Measurements from ENCODE around the gene ABCB9.

Gene ABCB9

DNA sequence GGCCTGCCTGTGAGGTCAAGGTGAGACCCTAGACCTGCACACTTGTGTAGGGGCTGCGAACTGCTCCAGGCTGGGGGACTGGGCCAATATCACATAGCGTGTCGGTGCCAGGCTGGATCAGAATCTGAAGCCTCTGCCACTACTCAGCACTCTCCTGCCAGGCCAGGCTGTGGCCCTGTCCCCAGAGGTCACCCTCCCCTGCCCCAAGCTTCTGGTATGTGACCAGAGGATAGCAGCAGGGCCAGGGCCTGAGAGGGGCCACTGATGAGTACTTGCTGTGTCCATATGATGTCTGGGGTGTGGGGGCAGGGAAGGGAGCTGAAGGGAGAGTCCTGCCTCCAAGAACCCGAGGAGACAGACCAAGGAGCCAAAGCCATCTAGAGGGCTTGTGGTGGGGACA is 32.1 kb upstream of the ABCB9 start:
- no peak overlapping the region for H3K27ac Mint-ChIP-seq
- no peak overlapping the region for H3K4me3 Mint-ChIP-seq
- H3K36me3 Mint-ChIP-seq (ENCODE audit: low read depth) = no peaks in the 10 kb centered on the region
- H3K9me3 Mint-ChIP-seq = no peaks in the 10 kb centered on the region
- no peaks in the 10 kb centered on the region for H3K27me3 Mint-ChIP-seq (ENCODE audit: low read depth)
- no peaks in the 10 kb centered on the region for H3K4me1 Mint-ChIP-seq (ENCODE audit: low read depth)

DNA sequence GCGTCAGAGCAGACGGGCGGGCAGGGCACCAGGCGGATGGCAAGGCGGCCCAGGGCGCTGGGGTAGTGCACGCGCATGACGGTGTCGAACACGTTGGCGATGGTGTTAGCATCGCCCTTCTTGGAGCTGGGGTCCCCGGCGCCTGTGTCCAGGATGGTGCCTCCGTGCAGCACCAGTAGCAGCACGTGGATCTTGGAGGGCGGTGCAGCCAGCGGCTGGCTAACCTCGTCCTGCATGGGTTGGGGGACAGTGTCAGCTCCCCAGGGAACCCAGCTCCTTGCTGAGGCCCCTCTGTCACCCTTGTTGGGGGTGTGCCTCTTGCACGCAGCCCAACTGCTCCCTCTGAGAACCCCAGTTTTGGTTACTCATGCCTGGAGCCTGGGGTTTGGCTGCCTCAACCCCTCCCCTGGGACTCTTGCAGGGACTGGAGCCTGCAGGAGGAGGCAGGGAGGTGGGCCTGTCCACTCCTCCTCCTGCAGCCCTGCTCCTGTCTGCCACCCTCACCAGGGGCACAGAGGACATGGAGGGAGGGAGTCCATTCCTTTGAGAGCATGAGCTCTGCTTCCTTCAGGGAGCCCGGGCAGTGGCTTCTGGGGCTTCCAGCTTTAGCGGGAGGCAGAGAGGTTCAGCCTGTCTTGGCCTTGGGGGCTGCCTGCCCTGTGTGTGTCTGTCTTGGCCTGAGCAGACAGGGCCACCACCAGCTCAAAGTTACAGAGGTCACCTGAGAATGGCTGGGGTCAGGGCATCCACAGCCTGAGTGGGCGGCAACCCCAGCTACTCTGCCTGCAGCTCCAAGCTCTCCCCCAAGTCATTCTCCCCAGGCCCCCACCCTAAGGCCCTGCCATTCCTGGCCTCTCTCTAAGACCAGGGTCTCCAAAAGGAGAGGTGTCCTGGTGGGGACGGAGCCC is 31.3 kb upstream of the ABCB9 start:
- Mint-ChIP-seq H3K27me3 (ENCODE audit: low read depth) (no peaks in the 10 kb centered on the region), H3K27ac (no peak overlapping the region), H3K36me3 (ENCODE audit: low read depth) (no peaks in the 10 kb centered on the region), H3K9me3 (no peaks in the 10 kb centered on the region), H3K4me3 (no peak overlapping the region), H3K4me1 (ENCODE audit: low read depth) (no peaks in the 10 kb centered on the region)

DNA sequence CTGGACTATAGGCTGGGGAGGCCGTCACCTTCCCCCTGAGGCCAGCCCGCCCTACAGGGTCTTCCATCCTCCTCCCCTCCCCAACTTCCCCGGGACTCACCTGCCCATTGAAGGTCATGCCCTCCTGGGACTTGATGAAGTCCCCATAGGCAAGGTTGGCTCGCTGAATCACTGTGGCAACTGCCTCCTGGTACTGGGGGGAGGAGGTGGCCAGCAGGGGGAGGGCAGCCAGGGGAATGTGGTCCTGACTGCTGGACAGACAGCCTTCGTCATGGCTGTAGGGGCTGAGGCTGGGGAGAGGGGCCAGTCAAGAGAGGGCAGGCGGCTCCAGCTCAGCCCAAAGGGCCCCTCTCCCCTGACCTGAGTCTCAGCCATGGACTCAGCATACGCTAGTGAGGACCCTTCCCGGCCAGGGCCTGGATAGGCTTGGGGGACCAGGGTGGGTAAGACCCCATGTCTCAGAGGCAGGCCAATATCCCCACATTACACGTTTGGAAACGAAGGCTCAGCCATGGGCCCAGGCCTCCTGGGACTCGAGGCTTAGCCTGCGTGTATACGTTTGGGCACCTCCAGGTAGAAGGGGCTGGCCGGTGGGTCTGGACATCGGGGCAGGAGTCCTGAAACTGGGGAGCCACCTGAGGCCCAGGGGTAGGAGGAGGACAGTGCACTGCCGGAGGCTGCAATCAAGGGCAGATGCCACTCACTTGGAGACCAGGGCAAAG is 30.5 kb upstream of the ABCB9 start:
- H3K4me3 Mint-ChIP-seq = no peak overlapping the region
- H3K9me3 Mint-ChIP-seq = no peaks in the 10 kb centered on the region
- no peak overlapping the region for H3K27ac Mint-ChIP-seq
- H3K36me3 Mint-ChIP-seq (ENCODE audit: low read depth) = no peaks in the 10 kb centered on the region
- no peaks in the 10 kb centered on the region for H3K4me1 Mint-ChIP-seq (ENCODE audit: low read depth)
- no peaks in the 10 kb centered on the region for H3K27me3 Mint-ChIP-seq (ENCODE audit: low read depth)

DNA sequence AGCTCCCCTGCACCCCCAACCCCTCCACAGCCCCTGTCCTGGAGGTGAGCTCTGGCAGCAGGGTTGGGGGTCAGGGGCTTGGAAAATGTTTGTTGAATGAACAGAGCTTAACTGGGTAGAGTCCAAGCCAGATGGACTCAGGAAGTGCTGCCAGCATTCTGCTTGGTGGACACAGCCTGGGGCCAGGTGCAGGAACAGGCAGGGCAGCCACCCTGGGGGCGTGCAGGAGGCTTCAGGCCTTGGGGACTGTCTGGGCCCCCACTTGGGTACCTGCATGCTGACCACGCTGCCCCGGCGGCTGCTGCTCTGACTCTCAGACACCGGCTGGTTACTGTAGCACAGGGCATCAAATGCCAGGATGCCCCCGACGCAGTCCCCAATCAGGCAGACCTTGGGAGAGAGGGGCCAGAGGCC is 29.9 kb upstream of the ABCB9 start:
- Mint-ChIP-seq H3K36me3 (ENCODE audit: low read depth) (no peaks in the 10 kb centered on the region), H3K4me3 (no peak overlapping the region)

DNA sequence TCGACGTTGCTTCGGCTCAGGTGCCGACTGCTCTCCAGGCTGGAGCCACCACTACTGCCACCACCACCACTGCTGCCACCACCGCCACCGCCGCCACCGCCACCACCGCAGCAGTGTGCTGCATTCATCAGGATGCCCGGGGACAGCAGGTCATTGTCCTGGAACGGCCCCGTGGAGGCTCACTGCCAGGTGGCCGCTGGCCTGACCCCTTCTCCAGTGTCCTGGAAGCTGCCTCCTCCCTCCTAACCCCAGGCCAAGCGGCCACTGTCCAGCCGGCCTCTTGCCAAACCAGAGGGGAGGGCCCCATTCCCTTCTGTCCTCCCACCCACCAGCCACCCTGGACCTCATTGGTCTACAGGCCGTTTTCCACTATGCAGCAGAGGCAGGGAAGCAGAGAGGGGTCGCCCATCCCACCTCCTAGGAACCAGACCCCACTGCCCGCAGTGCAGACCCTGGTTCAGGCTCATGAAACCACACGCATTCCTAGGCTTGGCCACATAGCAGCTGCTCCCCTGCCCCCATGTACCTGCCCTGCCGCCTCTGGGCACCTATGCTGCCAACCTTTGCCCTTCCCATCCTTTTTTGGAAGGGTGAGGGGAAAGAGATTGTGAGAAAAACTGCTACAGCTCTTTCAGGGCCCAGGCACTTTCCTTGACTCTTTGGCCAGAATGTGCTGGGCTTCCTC is 29.4 kb upstream of the ABCB9 start:
- no peaks in the 10 kb centered on the region for H3K4me1 Mint-ChIP-seq (ENCODE audit: low read depth)
- no peaks in the 10 kb centered on the region for H3K9me3 Mint-ChIP-seq
- H3K27ac Mint-ChIP-seq = no peak overlapping the region
- H3K4me3 Mint-ChIP-seq = no peak overlapping the region
- H3K36me3 Mint-ChIP-seq (ENCODE audit: low read depth) = no peaks in the 10 kb centered on the region
- no peaks in the 10 kb centered on the region for H3K27me3 Mint-ChIP-seq (ENCODE audit: low read depth)

More for the DNA sequence above, 29.9 kb upstream of the ABCB9 start:
- no peaks in the 10 kb centered on the region for H3K9me3 Mint-ChIP-seq
- H3K27me3 Mint-ChIP-seq (ENCODE audit: low read depth) = no peaks in the 10 kb centered on the region
- H3K4me1 Mint-ChIP-seq (ENCODE audit: low read depth) = no peaks in the 10 kb centered on the region
- no peak overlapping the region for H3K27ac Mint-ChIP-seq

DNA sequence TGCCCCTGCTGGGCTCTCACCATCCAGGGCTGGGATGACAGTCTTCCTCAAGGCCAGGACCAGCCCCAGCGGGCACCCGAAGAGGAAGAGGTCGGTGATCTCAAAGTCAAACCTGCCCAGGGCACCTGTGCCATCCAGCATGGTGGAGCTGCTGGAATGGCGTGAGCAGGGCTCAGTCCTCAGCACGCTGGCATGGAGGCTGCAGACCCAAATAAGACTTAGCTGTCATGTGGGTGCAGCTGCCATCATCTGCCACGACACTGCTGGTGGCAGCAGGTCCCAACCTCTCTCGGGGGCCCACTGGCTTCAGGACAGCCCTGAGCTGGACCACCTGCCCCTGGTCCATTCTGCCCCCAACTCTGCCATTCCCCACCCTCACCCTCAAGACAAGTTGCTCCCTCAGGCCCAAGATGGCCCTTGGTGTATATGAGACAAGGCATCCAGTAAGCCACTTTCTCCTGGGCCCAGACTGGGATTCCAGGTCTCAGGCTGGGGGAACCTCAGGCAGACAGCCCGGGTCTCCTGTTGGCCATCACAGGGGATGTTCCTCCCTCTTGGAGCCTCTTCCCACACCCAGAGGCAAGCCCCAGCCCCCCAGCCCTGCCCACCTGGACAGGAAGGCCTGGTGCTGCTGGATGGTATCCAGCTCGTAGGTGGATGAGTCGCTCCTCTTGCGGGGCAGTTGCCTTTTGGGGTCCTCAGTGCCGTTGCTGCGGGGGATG is 28.7 kb upstream of the ABCB9 start:
- Mint-ChIP-seq H3K4me1 (ENCODE audit: low read depth) (no peaks in the 10 kb centered on the region), H3K4me3 (no peak overlapping the region), H3K27ac (no peak overlapping the region), H3K36me3 (ENCODE audit: low read depth) (no peaks in the 10 kb centered on the region), H3K27me3 (ENCODE audit: low read depth) (no peaks in the 10 kb centered on the region), H3K9me3 (no peaks in the 10 kb centered on the region)

DNA sequence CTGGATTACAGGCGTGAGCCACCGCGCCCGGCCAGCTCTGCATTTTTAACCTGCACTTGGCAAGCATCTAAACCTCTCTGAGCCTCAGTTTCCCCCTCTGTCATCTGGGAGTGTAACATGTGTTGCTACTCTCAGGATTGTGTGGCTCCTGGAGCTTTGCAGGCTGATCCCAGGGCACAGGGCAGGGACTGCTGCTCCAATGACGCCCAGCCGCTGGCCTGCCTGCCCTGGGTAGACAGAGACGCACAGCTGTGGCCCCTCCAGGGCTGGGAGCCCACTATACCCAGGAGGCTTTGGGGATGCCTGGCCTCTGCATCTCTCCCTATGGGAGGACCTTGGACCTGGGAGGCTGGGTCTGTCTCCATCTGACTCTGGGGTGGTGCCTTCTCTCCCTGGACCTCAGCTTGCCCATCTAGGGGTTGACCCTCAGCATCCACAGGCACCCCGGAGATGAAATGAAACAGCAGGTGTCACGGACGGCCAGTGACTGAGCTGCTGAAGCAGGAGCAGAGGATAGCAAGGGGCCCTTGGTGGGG is 27.9 kb upstream of the ABCB9 start:
- Mint-ChIP-seq H3K4me3 (no peak overlapping the region), H3K4me1 (ENCODE audit: low read depth) (no peaks in the 10 kb centered on the region), H3K27ac (no peak overlapping the region), H3K36me3 (ENCODE audit: low read depth) (no peaks in the 10 kb centered on the region), H3K27me3 (ENCODE audit: low read depth) (no peaks in the 10 kb centered on the region), H3K9me3 (no peaks in the 10 kb centered on the region)

DNA sequence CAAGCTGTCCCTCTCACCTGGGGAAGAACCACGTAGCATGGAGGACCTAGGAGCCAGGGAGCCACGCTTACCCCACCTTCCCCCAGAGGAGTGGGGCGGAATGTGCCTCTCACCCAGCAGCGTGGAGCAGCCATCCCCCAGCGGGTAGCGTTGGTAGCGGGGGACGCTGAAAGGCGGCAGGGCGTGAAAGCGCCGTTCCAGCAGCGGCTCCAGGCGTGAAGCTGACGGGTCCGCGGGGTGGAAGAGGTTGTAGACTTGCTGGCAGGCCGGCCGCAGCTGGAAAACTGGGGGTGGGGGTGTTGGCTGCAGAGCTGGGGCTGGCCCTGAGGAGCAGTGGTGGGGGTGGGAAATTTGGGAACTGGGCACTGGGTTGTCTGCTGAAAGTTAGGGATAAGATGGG is 26.1 kb upstream of the ABCB9 start:
- Mint-ChIP-seq H3K36me3 (ENCODE audit: low read depth) (no peaks in the 10 kb centered on the region), H3K27me3 (ENCODE audit: low read depth) (no peaks in the 10 kb centered on the region), H3K9me3 (no peaks in the 10 kb centered on the region), H3K4me3 (no peak overlapping the region), H3K4me1 (ENCODE audit: low read depth) (no peaks in the 10 kb centered on the region), H3K27ac (no peak overlapping the region)

DNA sequence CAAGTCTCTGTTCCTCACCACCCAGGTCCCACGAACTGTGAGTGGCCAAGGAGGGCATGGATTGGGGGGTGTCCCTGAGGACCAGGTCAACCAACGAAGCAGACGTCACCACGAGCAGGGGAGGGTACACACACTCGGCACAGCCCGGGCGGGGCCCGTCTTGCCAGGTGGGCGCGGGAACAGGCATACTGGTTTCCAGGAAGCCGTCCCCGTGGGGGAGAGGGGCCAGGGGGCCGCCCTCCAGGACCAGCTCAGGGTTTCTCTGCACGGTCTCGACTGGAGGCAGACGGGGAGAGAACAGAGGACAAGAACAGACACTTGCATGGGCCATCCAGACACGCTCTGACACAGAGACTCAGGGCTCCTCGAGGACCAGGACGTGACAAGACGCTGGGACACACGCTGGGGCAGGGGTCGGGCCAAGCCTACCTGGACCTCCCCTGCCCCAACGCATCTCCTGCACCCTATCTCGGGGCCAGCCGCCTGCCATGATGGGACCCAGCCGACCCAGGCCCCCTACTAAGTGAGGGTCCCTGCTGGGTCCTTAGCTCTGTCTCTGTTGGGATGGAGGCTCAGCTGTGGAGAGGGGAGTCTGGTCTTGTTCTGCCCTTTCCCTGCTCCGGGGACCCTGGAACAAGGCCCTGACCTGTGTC is 25.5 kb upstream of the ABCB9 start:
- H3K36me3 Mint-ChIP-seq (ENCODE audit: low read depth) = no peaks in the 10 kb centered on the region
- no peaks in the 10 kb centered on the region for H3K9me3 Mint-ChIP-seq
- H3K4me1 Mint-ChIP-seq (ENCODE audit: low read depth) = no peaks in the 10 kb centered on the region
- no peak overlapping the region for H3K27ac Mint-ChIP-seq
- H3K27me3 Mint-ChIP-seq (ENCODE audit: low read depth) = no peaks in the 10 kb centered on the region
- no peak overlapping the region for H3K4me3 Mint-ChIP-seq

DNA sequence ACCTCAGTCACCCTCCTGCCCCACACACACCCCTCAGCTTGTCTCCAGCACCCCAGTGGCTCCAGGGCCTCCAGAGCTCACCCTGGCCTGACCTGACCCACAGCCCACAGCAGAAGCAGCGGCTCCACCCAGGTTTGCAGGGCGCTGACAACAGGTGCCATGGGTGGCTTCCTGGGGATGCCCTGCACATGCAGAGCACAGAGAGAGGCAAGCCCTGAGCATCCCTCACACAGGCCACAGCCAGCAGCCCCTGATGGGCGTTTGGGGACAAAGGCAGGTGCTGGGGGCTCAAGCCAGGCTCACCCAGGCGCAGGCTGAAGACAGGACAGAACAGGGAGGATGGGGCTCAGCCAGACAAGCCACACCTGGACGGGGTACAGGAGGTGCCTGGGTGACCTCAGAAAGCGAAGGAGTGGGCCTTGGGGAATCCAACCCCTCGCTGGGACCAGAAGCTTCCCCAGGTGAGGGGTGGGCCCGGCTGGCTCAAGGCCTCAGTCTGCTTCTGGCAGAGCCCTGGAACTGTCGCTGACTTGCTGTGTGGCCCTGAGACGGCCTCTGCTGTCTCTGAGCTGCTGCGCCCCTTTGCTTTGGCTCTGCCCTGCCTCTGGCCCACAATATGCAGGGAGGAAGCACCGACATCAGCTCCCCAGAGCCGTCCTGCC is 24.8 kb upstream of the ABCB9 start:
- no peaks in the 10 kb centered on the region for H3K27me3 Mint-ChIP-seq (ENCODE audit: low read depth)
- no peaks in the 10 kb centered on the region for H3K9me3 Mint-ChIP-seq
- H3K4me3 Mint-ChIP-seq = no peak overlapping the region
- H3K27ac Mint-ChIP-seq = no peak overlapping the region
- H3K4me1 Mint-ChIP-seq (ENCODE audit: low read depth) = no peaks in the 10 kb centered on the region
- H3K36me3 Mint-ChIP-seq (ENCODE audit: low read depth) = no peaks in the 10 kb centered on the region

DNA sequence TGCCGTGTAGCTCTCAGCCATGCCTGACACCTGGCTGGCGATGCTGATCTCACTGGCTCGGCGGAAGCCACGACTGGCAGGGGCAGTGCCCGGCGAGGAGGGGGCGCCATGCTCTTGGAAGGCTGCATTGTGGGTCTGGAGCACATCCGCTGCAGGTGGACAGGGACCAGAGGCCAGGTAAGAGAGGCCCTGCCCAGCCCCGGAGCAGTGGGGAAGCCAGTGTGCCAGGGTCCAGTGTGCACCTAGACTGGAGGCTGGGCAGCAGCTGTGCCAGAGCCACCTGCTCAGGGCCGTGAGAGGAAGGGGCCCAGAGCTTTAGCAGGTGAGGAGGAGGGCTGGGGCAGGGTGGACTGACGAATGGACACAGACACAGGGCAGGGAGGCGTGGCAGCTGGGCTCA is 24.3 kb upstream of the ABCB9 start:
- Mint-ChIP-seq H3K27me3 (ENCODE audit: low read depth) (no peaks in the 10 kb centered on the region), H3K4me1 (ENCODE audit: low read depth) (no peaks in the 10 kb centered on the region), H3K9me3 (no peaks in the 10 kb centered on the region), H3K27ac (no peak overlapping the region), H3K36me3 (ENCODE audit: low read depth) (no peaks in the 10 kb centered on the region), H3K4me3 (no peak overlapping the region)

DNA sequence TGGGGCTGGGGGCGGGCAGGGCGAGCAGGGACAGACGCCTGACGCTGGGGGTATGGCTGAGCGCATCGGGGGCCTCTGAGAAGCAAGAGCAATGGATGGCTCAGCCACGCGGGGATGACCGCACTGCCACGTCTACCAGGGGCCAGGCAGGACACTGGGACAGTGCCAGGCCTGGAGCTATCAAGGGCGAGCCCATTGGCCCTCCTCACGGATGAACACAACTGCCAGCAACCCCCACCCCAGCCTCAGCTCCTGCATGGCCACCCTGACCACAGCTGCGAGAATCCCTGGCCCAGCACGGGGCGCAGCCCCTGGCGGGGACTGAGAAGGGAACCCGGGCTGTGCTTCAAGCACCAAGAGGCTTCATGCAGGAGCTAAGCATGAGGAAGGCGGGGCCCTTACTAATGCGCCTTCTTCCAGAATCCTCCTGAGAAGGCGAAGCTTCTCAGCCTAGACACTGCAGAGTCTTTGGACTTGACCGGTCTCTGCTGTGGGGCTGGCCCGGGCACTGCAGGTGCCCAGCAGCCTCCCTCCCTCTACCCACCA is 23.7 kb upstream of the ABCB9 start:
- H3K9me3 Mint-ChIP-seq = no peaks in the 10 kb centered on the region
- no peak overlapping the region for H3K4me3 Mint-ChIP-seq
- H3K4me1 Mint-ChIP-seq (ENCODE audit: low read depth) = no peaks in the 10 kb centered on the region
- no peaks in the 10 kb centered on the region for H3K36me3 Mint-ChIP-seq (ENCODE audit: low read depth)
- H3K27me3 Mint-ChIP-seq (ENCODE audit: low read depth) = no peaks in the 10 kb centered on the region
- H3K27ac Mint-ChIP-seq = no peak overlapping the region

DNA sequence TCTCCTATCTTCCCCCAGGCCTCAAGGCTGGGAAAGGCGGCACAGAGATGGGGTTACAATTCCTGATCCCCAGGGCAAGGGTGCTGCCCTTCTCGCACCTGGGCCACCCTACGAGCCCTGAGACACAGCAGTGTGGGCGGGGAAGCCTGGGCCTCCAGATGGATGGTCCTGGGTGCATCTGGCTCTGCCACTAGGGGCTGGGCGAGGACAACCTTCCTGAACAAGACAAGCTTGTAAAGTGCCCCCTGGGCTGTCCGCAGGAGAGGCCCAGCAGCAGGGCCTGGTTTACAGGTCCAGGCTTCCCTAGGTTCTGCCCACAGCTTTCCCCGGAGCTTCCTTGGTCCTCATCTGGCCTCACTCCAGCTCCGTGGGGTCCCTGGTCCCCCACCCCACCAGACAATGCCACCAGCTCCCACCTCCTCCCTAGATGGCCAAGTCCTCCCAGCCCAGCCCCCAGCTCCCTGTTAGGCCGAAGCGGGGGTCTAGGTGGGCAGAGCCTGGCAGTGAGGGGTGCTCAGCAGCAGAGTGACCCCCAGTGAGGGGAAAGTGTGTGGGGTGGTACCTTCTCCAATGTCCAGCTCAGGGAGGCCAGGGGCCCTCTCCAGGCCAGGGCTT is 23.1 kb upstream of the ABCB9 start:
- H3K9me3 Mint-ChIP-seq = no peaks in the 10 kb centered on the region
- no peaks in the 10 kb centered on the region for H3K27me3 Mint-ChIP-seq (ENCODE audit: low read depth)
- no peaks in the 10 kb centered on the region for H3K4me1 Mint-ChIP-seq (ENCODE audit: low read depth)
- no peak overlapping the region for H3K27ac Mint-ChIP-seq
- H3K36me3 Mint-ChIP-seq (ENCODE audit: low read depth) = peaks cover 3% of the 10 kb centered on the region
- no peak overlapping the region for H3K4me3 Mint-ChIP-seq

Data from T-helper 1 cell treated with Interleukin-12 subunit alpha and Interleukin-12 subunit beta and Interleukin-4 antibody, amounts not matched to agents 30 μg/mL and 1 μg/mL, for 36 hours (primary cell).